VCaP (cell line): ENCODE results near the gene MICAL3.

Source experiments
- H3K27ac ChIP-seq: fragments of 450-650 bp; 2 replicates; pipeline ENCODE4 v1.5.1; 2017
- CTCF ChIP-seq: fragments of 450-650 bp; conservative IDR thresholded peaks from 2 replicates; pipeline ENCODE4 v1.5.1; 2017; ENCODE audit warnings: mild to moderate bottlenecking, moderate library complexity

MICAL3 gene

GRCh38 chr22:17984114-17984513 is 40.2 kb downstream of the MICAL3 start:
- no peak overlapping the region for H3K27ac ChIP-seq
- TF ChIP-seq CTCF, result no peak

- no peak overlapping the region for H3K27ac ChIP-seq
- no peak for TF ChIP-seq CTCF
These were observed 41.7 kb downstream of the MICAL3 start for GRCh38 chr22:17982572-17983141.

GRCh38 chr22:17981497-17981896 is 42.9 kb downstream of the MICAL3 start:
- H3K27ac ChIP-seq, result peak overlapping the region; percentile 54
- no peak for TF ChIP-seq CTCF

- TF ChIP-seq CTCF, result no peak
- peak overlapping the region; percentile 54 for H3K27ac ChIP-seq
These were observed 43.7 kb downstream of the MICAL3 start for GRCh38 chr22:17980638-17981051.

- no peak for TF ChIP-seq CTCF
- peak overlapping the region; percentile 54 for H3K27ac ChIP-seq
These were observed 44.3 kb downstream of the MICAL3 start for GRCh38 chr22:17980015-17980590.

GRCh38 chr22:17978027-17978426 is 46.3 kb downstream of the MICAL3 start:
- no peak overlapping the region for H3K27ac ChIP-seq
- TF ChIP-seq CTCF, result no peak

GRCh38 chr22:17977371-17977770 is 47.0 kb downstream of the MICAL3 start:
- TF ChIP-seq CTCF, result no peak
- H3K27ac ChIP-seq, result no peak overlapping the region
